GM20000 (cell line): Measurements from ENCODE around the gene SYNDIG1.

Source experiments
- DNase-seq: peaks from one replicate; pipeline ENCODE4 v3.0.0; 2012; ENCODE audit warnings: low spot score
- TF ChIP-seq, protein P1 (sequence below): IDR thresholded peaks from 2 replicates; pipeline ENCODE4 v1.5.1; 2012; ENCODE audit warnings: mild to moderate bottlenecking, control low read depth; ENCODE audit errors: extremely low read depth, missing control alignments

Gene SYNDIG1

DNA sequence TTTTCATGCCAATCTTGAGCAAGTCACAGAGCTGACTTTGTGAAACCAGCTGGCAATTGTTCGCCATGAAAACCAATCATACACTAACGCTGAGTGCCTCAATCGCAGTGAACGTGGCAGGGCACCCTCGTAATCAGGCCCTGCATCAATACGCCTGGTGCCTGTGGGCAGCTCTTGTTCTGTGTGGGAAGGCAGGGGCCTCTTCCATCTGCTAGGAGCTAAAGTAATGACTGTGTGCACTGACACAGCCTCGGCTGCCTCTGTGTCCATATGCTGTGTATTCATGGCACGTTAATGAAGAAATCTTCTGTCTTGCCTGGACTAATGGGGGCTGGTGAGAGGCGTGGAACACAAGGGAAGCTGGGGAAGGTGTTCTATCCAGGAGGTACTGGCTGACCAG, 27.8 kb upstream of the SYNDIG1 start:
- TF ChIP-seq, protein P1, sequence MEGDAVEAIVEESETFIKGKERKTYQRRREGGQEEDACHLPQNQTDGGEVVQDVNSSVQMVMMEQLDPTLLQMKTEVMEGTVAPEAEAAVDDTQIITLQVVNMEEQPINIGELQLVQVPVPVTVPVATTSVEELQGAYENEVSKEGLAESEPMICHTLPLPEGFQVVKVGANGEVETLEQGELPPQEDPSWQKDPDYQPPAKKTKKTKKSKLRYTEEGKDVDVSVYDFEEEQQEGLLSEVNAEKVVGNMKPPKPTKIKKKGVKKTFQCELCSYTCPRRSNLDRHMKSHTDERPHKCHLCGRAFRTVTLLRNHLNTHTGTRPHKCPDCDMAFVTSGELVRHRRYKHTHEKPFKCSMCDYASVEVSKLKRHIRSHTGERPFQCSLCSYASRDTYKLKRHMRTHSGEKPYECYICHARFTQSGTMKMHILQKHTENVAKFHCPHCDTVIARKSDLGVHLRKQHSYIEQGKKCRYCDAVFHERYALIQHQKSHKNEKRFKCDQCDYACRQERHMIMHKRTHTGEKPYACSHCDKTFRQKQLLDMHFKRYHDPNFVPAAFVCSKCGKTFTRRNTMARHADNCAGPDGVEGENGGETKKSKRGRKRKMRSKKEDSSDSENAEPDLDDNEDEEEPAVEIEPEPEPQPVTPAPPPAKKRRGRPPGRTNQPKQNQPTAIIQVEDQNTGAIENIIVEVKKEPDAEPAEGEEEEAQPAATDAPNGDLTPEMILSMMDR: no peak

DNA sequence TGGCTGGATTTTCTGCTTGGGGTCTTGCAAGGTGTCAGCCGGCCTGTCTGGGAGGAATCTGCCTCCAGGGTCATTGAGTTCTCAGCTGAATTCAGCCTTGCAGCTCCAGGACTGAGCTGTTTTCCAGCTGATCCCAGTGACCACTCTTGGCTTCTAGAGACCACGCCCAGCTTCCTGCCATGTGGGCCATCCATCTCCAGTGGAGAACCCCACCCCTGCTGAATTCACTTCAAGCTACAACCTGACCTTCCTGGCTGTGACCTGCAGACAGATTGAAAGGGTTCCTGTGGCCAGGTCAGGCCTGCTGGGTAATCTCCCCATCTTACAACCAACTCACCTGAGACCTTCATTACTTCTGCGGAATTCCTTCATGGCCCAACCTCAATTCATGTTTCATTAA, 26.5 kb upstream of the SYNDIG1 start:
- TF ChIP-seq, protein P1: no peak
- DNase-seq: no peak

More for the DNA sequence above, 27.8 kb upstream of the SYNDIG1 start:
- DNase-seq: no peak

DNA sequence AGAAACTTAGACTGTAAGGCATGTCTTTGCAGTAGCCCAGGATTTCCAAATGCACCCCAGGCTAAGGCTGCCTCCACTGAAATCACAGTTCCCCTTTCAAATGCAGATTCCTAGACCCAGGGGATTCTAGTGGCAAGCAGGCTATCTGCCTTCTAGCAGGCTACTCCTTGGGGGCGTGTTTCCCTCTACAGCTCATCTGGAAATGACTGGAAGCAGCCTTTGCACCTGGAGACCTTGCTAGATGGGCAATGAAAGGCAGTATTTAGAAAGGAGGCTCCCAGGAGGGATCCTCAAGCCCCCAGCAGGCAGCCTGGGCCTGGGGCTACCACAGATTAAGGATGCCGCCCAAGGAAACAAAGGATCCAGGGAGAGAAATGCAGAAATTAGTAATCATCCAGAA, 26.0 kb upstream of the SYNDIG1 start:
- TF ChIP-seq, protein P1: no peak
- no peak for DNase-seq

DNA sequence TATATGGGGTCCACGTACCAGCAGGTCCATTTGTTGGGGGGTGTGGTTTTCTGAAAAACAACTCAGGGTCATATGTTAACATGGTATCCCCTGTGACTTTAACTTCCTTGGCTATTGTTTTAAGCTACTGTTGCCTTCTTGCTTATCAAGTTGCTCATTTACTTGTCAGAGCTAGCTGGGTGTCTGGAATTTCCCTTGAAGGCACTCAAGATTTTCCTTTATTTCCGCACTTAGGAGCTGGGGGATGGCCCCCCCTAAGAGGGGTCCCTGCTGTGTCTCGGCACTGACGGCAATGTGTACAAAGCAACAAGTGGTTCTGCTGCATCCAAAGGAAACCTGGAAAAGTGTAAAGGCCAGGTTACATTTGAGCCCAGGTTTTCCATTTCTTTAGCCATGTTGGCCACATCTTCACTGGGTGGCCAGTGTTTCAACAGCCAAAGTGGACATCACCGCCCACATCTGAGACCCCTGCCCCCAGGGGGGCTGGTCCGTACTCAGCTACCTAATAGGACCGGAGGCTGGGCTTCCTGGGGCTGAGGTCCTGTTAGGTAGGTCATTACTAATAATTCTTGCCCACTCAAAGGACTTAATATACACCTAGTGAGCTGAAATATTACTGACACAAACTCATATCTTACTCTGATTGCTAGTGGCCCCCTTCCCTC, 24.8 kb upstream of the SYNDIG1 start:
- TF ChIP-seq, protein P1: no peak
- no peak for DNase-seq

DNA sequence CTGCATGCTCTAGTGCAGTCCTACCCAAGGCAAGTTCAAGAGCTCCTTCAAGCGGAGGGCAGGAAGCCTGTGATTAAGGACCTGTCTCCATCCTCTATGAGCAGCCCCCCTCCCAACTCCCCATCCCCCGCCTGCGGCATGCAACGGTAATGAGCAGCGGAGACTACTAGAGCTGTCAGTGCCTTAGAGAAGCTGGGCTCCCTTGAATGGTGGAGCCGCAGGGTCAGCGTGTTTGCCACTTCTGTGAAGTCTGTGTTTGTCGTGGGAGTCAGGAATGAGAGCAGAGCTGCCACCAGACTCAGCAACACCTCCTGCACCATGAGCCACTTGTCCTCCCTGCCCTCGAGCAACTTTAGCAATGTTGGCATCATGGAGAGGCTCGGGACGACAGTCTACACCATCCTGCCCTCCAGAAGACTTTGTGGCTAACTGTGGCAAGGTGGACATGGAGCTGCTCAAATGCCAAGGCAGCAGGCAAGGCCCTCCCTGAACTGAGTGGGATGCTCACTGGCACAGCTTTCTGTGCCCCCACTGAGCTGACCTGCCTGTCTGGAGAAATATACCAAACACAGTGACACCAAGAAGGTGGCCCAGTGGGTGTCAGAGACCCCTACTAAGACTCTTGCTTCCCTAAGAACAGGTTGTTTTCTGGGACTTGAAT, 23.8 kb upstream of the SYNDIG1 start:
- DNase-seq: no peak
- TF ChIP-seq, protein P1: no peak

DNA sequence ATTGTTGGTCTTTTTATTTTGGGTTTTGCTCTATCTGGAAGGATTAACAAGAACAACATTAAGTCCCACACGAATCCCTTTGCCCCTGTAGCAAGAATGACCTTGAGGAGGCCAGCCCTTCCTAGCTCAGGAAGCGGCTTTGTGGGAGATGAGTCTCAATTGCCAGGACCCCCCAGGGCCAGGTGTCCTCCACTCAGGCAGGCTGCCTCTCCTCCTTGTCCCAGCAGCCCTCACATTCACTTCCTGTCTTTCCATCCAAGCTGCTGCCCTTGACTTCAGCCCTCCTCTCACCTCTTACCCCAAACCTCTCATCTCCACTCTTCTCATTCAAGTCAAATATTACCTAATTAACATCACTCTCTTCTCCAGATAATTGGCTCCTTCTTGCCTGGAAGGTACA, 22.6 kb upstream of the SYNDIG1 start:
- TF ChIP-seq, protein P1: no peak
- no peak for DNase-seq

DNA sequence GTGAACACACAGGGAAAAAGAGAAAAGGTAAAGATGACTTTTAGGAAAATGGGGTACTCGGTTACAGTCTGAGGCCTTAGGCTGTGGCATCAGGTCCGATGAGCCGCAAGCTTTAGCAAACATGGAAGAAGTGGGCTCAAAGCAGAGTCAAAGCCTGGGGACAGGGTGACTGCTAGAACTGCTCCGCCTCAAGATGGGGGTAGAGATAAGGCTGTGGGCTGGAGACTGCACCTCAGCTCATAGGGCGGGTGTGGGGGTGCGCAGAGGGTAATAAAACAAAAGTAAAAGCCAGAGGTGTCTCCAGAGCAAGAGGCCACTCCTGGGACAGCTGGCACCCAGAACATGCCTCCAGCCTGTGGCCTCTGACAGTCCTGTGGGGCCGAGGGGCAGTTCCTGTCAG, 21.3 kb upstream of the SYNDIG1 start:
- DNase-seq: no peak

More for the DNA sequence above, 21.3 kb upstream of the SYNDIG1 start:
- TF ChIP-seq, protein P1: no peak
